SK-N-SH (cell line): ENCODE measurements around the gene ARL2BP. TPM values are rescaled to one million over a fixed set of nuclear protein-coding genes. Genes with fewer than 3 reads are reported as not detected.

ENCODE experiments used
- CTCF ChIA-PET: fragments of 300-600, 350-600 bp; formaldehyde crosslinking; extraction: SDS; loops from one replicate; lab custom pipeline; 2021; lab: Yijun Ruan, JAX
- POLR2A ChIA-PET: fragments of 350-600 bp; sonication (Branson Sonifier 250); formaldehyde crosslinking; extraction: SDS; loops from one replicate; lab custom pipeline; 2020; ENCODE audit warnings: antibody characterized with exemption, inconsistent platforms; lab: Yijun Ruan, JAX
- DNase-seq: peaks from one replicate; pipeline ENCODE4 v3.0.0; 2012
- H2AFZ ChIP-seq: fragments of 200-600 bp; sonication (generic); 2 replicates; pipeline ENCODE4 v1.8.1; 2016; ENCODE audit warnings: antibody characterized with exemption, mild to moderate bottlenecking, low read depth
- H3F3A ChIP-seq: fragments of 200-600 bp; sonication (generic); replicated peaks from 2 replicates; pipeline ENCODE3; 2016; ENCODE audit warnings: antibody characterized with exemption, mild to moderate bottlenecking; ENCODE audit not compliant: insufficient read depth
- H3K27ac ChIP-seq, 2 experiments: fragments of 200-500 bp in 1 of 2; fragments of 200-600 bp in 1 of 2; sonication (Bioruptor generic) in 1 of 2; sonication (generic), shearing (Covaris generic) in 1 of 2; 2 replicates each; pipeline versions ENCODE4 v1.5.1 to v1.6.1; 2014 to 2016; ENCODE audit warnings: low read depth in 2 of 2, inconsistent platforms in 1 of 2, low read length in 1 of 2, mild to moderate bottlenecking in 1 of 2, mixed read lengths in 1 of 2
- H3K27me3 ChIP-seq: fragments of 200-600 bp; sonication (generic), shearing (Covaris generic); 2 replicates; pipeline ENCODE4 v1.6.1; 2016; ENCODE audit warnings: mixed run types; ENCODE audit not compliant: insufficient read depth
- H3K36me3 ChIP-seq, 2 experiments: fragments of 200-500 bp in 1 of 2; fragments of 200-600 bp in 1 of 2; sonication (Bioruptor generic) in 1 of 2; sonication (generic) in 1 of 2; replicated peaks in 1 of 2; 2 replicates each; pipeline versions ENCODE3 to v1.5.1; 2014 to 2016; ENCODE audit warnings: low read length in 1 of 2, mild to moderate bottlenecking in 1 of 2; ENCODE audit not compliant: insufficient read depth in 2 of 2, control insufficient read depth in 1 of 2
- H3K4me1 ChIP-seq, 2 experiments: fragments of 200-500 bp in 1 of 2; fragments of 200-600 bp in 1 of 2; sonication (Bioruptor generic) in 1 of 2; sonication (generic), shearing (Covaris generic) in 1 of 2; 2 replicates each; pipeline versions ENCODE4 v1.5.1 to v1.6.1; 2014 to 2016; ENCODE audit warnings: low read depth in 1 of 2, low read length in 1 of 2, mixed run types in 1 of 2; ENCODE audit not compliant: insufficient read depth in 2 of 2, control insufficient read depth in 1 of 2
- H3K4me2 ChIP-seq: fragments of 200-600 bp; sonication (generic), shearing (Covaris generic); 2 replicates; pipeline ENCODE4 v1.6.1; 2017; ENCODE audit warnings: mixed run types
- H3K4me3 ChIP-seq, 2 experiments: fragments of 200-500 bp in 1 of 2; fragments of 200-600 bp in 1 of 2; sonication (Bioruptor generic) in 1 of 2; sonication (generic), shearing (Covaris generic) in 1 of 2; 2 replicates each; pipeline versions ENCODE4 v1.5.1 to v1.8.1; 2014 to 2016; ENCODE audit warnings: low read depth in 2 of 2, inconsistent platforms in 1 of 2, low read length in 1 of 2, mild to moderate bottlenecking in 1 of 2, mixed read lengths in 1 of 2, moderate library complexity in 1 of 2
- H3K79me2 ChIP-seq: fragments of 200-600 bp; sonication (generic); 2 replicates; pipeline ENCODE4 v1.8.1; 2017; ENCODE audit warnings: mild to moderate bottlenecking; ENCODE audit not compliant: insufficient read depth
- H3K9ac ChIP-seq: fragments of 200-600 bp; sonication (generic); 2 replicates; pipeline ENCODE4 v1.6.1; 2017; ENCODE audit warnings: mixed run types
- H3K9me2 ChIP-seq: fragments of 200-600 bp; sonication (generic); 2 replicates; pipeline ENCODE4 v1.6.1; 2017; ENCODE audit warnings: mixed run types
- H3K9me3 ChIP-seq: fragments of 200-600 bp; sonication (generic); 2 replicates; pipeline ENCODE4 v1.6.1; 2017; ENCODE audit warnings: mixed run types, mild to moderate bottlenecking, moderate library complexity
- H4K20me1 ChIP-seq: fragments of 200-600 bp; sonication (generic); 2 replicates; pipeline ENCODE4 v1.6.1; 2017; ENCODE audit warnings: mild to moderate bottlenecking, mixed run types; ENCODE audit not compliant: insufficient read depth
- EP300 ChIP-seq, 2 experiments: IDR thresholded peaks; 2 replicates each; pipeline versions ENCODE4 v1.4.0 to v1.6.1; 2012; ENCODE audit warnings: borderline replicate concordance in 1 of 2, low read depth in 1 of 2, low read length in 1 of 2
- FOSL2 ChIP-seq: IDR thresholded peaks from 2 replicates; pipeline ENCODE4 v1.4.0; 2012; ENCODE audit warnings: low read depth, mild to moderate bottlenecking, moderate library complexity, borderline replicate concordance
- GATA2 ChIP-seq: sonication (generic); formaldehyde crosslinking; IDR thresholded peaks from 2 replicates; pipeline ENCODE4 v1.5.0; 2020; ENCODE audit warnings: mild to moderate bottlenecking, missing genetic modification reagents
- JUND ChIP-seq: IDR thresholded peaks from 2 replicates; pipeline ENCODE4 v1.4.0; 2012
- MAX ChIP-seq: IDR thresholded peaks from 2 replicates; pipeline ENCODE4 v1.4.0; 2012; ENCODE audit warnings: low read depth
- MEF2A ChIP-seq: IDR thresholded peaks from 2 replicates; pipeline ENCODE4 v1.4.0; 2012; ENCODE audit warnings: low read depth, borderline replicate concordance
- POLR2AphosphoS5 ChIP-seq: IDR thresholded peaks from 2 replicates; pipeline ENCODE4 v1.6.1; 2012; ENCODE audit warnings: low read depth, low read length
- RAD21 ChIP-seq: IDR thresholded peaks from 2 replicates; pipeline ENCODE4 v1.6.1; 2012; ENCODE audit warnings: mild to moderate bottlenecking, low read length
- RCOR1 ChIP-seq: fragments of 150-350 bp; IDR thresholded peaks from 2 replicates; pipeline ENCODE4 v1.6.1; 2017; ENCODE audit warnings: antibody characterized with exemption, low read length
- SIN3A ChIP-seq: IDR thresholded peaks from 2 replicates; pipeline ENCODE4 v1.6.1; 2012; ENCODE audit warnings: low read depth, mild to moderate bottlenecking, low read length, moderate library complexity, borderline replicate concordance
- SMC3 ChIP-seq: IDR thresholded peaks from 2 replicates; pipeline ENCODE4 v1.6.1; 2012; ENCODE audit warnings: low read depth, low read length, improper control_type of control experiment
- TEAD4 ChIP-seq: IDR thresholded peaks from 2 replicates; pipeline ENCODE4 v1.4.0; 2012; ENCODE audit warnings: mild to moderate bottlenecking, borderline replicate concordance; ENCODE audit not compliant: insufficient read depth
- YY1 ChIP-seq: IDR thresholded peaks from 2 replicates; pipeline ENCODE4 v1.4.0; 2012; ENCODE audit warnings: low read depth, mild to moderate bottlenecking
- WGBS: methylation state at CpG from one replicate; pipeline ENCODE4 v1.1.6; 2017; ENCODE audit warnings: low lambda C conversion rate; 5-methylcytosine and 5-hydroxymethylcytosine counted together
- polyA plus RNA-seq, 3 experiments: library from polyadenylated mRNA; depleted of rRNA; stranded (reverse); fragments of >200 nt; gene quantifications; 2 replicates each; pipeline ENCODE4 v1.2.3, GENCODE V29; 2012
- TF ChIP-seq, protein P1 (sequence below): IDR thresholded peaks from 2 replicates; pipeline ENCODE4; 2012
- TF ChIP-seq, protein P2 (sequence below): fragments of 200-600 bp; sonication (generic); IDR thresholded peaks from 2 replicates; pipeline ENCODE4 v1.6.1; 2017; ENCODE audit warnings: antibody characterized with exemption, mild to moderate bottlenecking, moderate library complexity
- TF ChIP-seq, protein P3 (sequence below): IDR thresholded peaks from 2 replicates; pipeline ENCODE4 v1.4.0; 2012; ENCODE audit warnings: low read depth, borderline replicate concordance
- TF ChIP-seq, protein P4 (sequence below): fragments of 150-350 bp; IDR thresholded peaks from 2 replicates; pipeline ENCODE4 v1.6.1; 2017; ENCODE audit warnings: antibody characterized with exemption, low read length, low read depth, borderline replicate concordance

The ARL2BP gene
- polyA plus RNA-seq, 1 of the 3 experiments (the other 2 are of a cell fraction) = 61.8 TPM

DNA sequence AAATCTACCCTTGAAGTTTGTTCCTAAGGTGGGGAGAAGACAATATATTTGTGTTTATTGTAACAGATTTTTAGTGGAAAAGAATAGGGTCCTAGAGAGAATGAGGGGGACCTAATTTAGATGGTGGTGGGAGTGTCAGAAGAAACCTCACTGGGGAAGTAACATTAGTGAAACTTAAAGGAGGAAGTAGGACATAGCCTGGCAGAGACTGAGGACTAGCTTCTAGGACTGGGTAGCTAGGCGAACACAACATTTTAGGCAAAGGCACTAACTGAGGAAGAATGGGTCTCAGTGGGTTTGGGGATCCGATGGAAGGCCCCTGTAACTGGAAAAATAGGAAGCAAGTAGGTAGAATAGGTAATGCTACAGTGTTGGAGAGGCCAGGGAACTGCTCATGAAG lies 4.2 kb upstream of the ARL2BP start:
- H3K27ac ChIP-seq = no peak overlapping the region
- H3K79me2 ChIP-seq = peaks cover 7% of the 10 kb centered on the region
- no peak for TF ChIP-seq TEAD4
- no peak for TF ChIP-seq SMC3
- TF ChIP-seq FOSL2 = no peak
- TF ChIP-seq, protein P1, sequence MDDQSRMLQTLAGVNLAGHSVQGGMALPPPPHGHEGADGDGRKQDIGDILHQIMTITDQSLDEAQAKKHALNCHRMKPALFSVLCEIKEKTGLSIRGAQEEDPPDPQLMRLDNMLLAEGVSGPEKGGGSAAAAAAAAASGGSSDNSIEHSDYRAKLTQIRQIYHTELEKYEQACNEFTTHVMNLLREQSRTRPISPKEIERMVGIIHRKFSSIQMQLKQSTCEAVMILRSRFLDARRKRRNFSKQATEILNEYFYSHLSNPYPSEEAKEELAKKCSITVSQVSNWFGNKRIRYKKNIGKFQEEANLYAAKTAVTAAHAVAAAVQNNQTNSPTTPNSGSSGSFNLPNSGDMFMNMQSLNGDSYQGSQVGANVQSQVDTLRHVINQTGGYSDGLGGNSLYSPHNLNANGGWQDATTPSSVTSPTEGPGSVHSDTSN = no peak
- TF ChIP-seq, protein P2, sequence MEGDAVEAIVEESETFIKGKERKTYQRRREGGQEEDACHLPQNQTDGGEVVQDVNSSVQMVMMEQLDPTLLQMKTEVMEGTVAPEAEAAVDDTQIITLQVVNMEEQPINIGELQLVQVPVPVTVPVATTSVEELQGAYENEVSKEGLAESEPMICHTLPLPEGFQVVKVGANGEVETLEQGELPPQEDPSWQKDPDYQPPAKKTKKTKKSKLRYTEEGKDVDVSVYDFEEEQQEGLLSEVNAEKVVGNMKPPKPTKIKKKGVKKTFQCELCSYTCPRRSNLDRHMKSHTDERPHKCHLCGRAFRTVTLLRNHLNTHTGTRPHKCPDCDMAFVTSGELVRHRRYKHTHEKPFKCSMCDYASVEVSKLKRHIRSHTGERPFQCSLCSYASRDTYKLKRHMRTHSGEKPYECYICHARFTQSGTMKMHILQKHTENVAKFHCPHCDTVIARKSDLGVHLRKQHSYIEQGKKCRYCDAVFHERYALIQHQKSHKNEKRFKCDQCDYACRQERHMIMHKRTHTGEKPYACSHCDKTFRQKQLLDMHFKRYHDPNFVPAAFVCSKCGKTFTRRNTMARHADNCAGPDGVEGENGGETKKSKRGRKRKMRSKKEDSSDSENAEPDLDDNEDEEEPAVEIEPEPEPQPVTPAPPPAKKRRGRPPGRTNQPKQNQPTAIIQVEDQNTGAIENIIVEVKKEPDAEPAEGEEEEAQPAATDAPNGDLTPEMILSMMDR = no peak
- TF ChIP-seq GATA2 = no peak
- no peak for TF ChIP-seq SIN3A
- TF ChIP-seq, protein P3, sequence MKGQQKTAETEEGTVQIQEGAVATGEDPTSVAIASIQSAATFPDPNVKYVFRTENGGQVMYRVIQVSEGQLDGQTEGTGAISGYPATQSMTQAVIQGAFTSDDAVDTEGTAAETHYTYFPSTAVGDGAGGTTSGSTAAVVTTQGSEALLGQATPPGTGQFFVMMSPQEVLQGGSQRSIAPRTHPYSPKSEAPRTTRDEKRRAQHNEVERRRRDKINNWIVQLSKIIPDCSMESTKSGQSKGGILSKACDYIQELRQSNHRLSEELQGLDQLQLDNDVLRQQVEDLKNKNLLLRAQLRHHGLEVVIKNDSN = no peak
- TF ChIP-seq EP300 (IDR thresholded peaks at IDR 0.05; ENCODE audit: borderline replicate concordance in 1 of 2, low read depth in 1 of 2, low read length in 1 of 2) = no peak
- no peak for TF ChIP-seq MAX
- no peak for TF ChIP-seq POLR2AphosphoS5
- TF ChIP-seq JUND = no peak
- no peak for TF ChIP-seq RAD21
- TF ChIP-seq MEF2A = no peak
- TF ChIP-seq, protein P4, sequence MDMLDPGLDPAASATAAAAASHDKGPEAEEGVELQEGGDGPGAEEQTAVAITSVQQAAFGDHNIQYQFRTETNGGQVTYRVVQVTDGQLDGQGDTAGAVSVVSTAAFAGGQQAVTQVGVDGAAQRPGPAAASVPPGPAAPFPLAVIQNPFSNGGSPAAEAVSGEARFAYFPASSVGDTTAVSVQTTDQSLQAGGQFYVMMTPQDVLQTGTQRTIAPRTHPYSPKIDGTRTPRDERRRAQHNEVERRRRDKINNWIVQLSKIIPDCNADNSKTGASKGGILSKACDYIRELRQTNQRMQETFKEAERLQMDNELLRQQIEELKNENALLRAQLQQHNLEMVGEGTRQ = no peak
- TF ChIP-seq RCOR1 = no peak
- no peak for TF ChIP-seq YY1
- H2AFZ ChIP-seq = no peak overlapping the region
- H3K9me3 ChIP-seq = no peaks in the 10 kb centered on the region
- no peaks in the 10 kb centered on the region for H3K27me3 ChIP-seq
- CTCF ChIA-PET = interaction anchor here (0.9 to 1.8 kb wide), 3 partner anchors 16 to 157 kb away, joined by 3 to 5 read pairs (median 4); partner anchors contain the start of gene CPNE2
- no peaks in the 10 kb centered on the region for H4K20me1 ChIP-seq
- H3K4me2 ChIP-seq = no peak overlapping the region
- H3K4me1 ChIP-seq = peaks cover under 1 to 6% of the 10 kb centered on the region in 2 experiments; a peak in 2 of 4 replicates
- H3K4me3 ChIP-seq = no peak overlapping the region
- no peak for DNase-seq
- POLR2A ChIA-PET = no interaction called here
- H3K9ac ChIP-seq = no peak overlapping the region
- H3F3A ChIP-seq = peaks cover 39% of the 10 kb centered on the region
- H3K36me3 ChIP-seq = peaks cover 29 to 37% of the 10 kb centered on the region in 2 experiments
- H3K9me2 ChIP-seq = no peaks in the 10 kb centered on the region
- 95% methylated on average over 2 of the region's 2 CpGs for WGBS
